SH-SY5Y (cell line): ENCODE results near the gene FAM135A.

Source experiments
- GATA2 ChIP-seq: IDR thresholded peaks from 2 replicates; pipeline ENCODE4 v1.6.1; 2011; ENCODE audit warnings: mild to moderate bottlenecking, low read depth, low read length
- GATA3 ChIP-seq: IDR thresholded peaks from 2 replicates; pipeline ENCODE4 v1.6.1; 2011; ENCODE audit warnings: low read depth, mild to moderate bottlenecking, low read length, moderate library complexity

DNA sequence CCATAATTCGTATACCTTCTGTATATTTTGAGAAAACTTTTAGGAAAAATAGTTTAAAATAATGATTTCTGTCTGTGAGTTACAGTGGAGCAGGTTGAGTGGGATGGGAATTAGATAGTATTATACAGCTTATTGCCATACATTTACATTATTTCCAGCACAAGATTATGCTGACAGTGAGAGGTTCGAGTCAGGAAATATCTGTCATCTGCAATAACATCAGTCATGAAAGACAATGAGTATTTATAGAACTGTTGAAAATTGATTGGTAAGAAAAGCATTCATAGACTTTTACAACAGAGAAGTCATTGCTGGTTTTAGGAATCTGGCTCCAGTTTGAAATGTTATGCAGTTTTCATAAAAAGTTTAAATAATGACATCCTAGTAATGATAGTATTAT is 45.9 kb downstream of the FAM135A start:
- TF ChIP-seq GATA2 (no peak), GATA3 (no peak)
